PC-9 (cell line): ENCODE measurements around the gene SHROOM3. TPM values are rescaled to one million over a fixed set of nuclear protein-coding genes. Genes with fewer than 3 reads are reported as not detected.
"Not testable (repeated sequence)": the region's sequence is repeated elsewhere in the genome, so short reads cannot be mapped to it uniquely, and the experiment has no call there.

ENCODE experiments used
- BruUV-seq: library from RNA; stranded (reverse); fragments of 400-500 nt; replicated peaks from 2 replicates; lab custom pipeline; 2021; lab: Mats Ljungman, UMichigan
- CTCF ChIA-PET: fragments of 300-600 bp; sonication (Branson Sonifier 250); formaldehyde crosslinking; loops from one replicate; lab custom pipeline; 2022; ENCODE audit warnings: antibody characterized with exemption; lab: Charles Lee
- POLR2A ChIA-PET: fragments of 300-600 bp; sonication (Branson Sonifier 250); formaldehyde crosslinking; loops from one replicate; lab custom pipeline; 2022; ENCODE audit warnings: antibody characterized with exemption; ENCODE audit not compliant: unreplicated experiment; lab: Charles Lee
- DNase-seq, 2 experiments: peaks; one replicate each; pipeline versions ENCODE4 v3.0.0 to v3.0.0-alpha.2; 2015 to 2022; ENCODE audit warnings: mixed read lengths in 1 of 2
- H2AFZ ChIP-seq: fragments of 200-600 bp; sonication (generic); 2 replicates; pipeline ENCODE4 v1.8.1; 2017; ENCODE audit warnings: antibody characterized with exemption
- H3F3A ChIP-seq: fragments of 200-600 bp; sonication (generic); 2 replicates; pipeline ENCODE4 v1.8.1; 2017; ENCODE audit warnings: antibody characterized with exemption, mild to moderate bottlenecking, low read depth; ENCODE audit not compliant: insufficient read depth
- H3K27ac ChIP-seq: fragments of 200-600 bp; sonication (generic); 2 replicates; pipeline ENCODE4 v1.6.1; 2016; ENCODE audit warnings: mixed run types
- H3K27me3 ChIP-seq: fragments of 200-600 bp; sonication (generic); 2 replicates; pipeline ENCODE4 v1.6.1; 2016; ENCODE audit warnings: low read depth, mixed run types; ENCODE audit not compliant: insufficient read depth
- H3K36me3 ChIP-seq: fragments of 200-600 bp; sonication (generic); 2 replicates; pipeline ENCODE4 v1.6.1; 2016; ENCODE audit warnings: low read depth, mixed run types
- H3K4me1 ChIP-seq: fragments of 200-600 bp; sonication (generic); replicated peaks from 2 replicates; pipeline ENCODE4 v1.6.1; 2016; ENCODE audit warnings: mixed run types; ENCODE audit not compliant: insufficient read depth
- H3K4me2 ChIP-seq: fragments of 200-600 bp; sonication (generic); 2 replicates; pipeline ENCODE4 v1.6.1; 2017; ENCODE audit warnings: mixed run types
- H3K4me3 ChIP-seq: fragments of 200-600 bp; sonication (generic); 2 replicates; pipeline ENCODE4 v1.6.1; 2016; ENCODE audit warnings: mixed run types
- H3K79me2 ChIP-seq: fragments of 200-600 bp; sonication (generic); 2 replicates; pipeline ENCODE4 v1.6.1; 2017; ENCODE audit warnings: low read depth, mixed run types
- H3K9me2 ChIP-seq: fragments of 200-600 bp; sonication (generic); 2 replicates; pipeline ENCODE4 v1.8.1; 2017; ENCODE audit warnings: mild to moderate bottlenecking; ENCODE audit not compliant: insufficient read depth
- H3K9me3 ChIP-seq: fragments of 200-600 bp; sonication (generic); 2 replicates; pipeline ENCODE4 v1.8.1; 2016; ENCODE audit warnings: low read depth; ENCODE audit not compliant: insufficient read depth
- H4K20me1 ChIP-seq: fragments of 200-600 bp; sonication (generic); 2 replicates; pipeline ENCODE4 v1.8.1; 2017; ENCODE audit not compliant: insufficient read depth
- CTCF ChIP-seq: fragments of 200-600 bp; sonication (generic); conservative IDR thresholded peaks from 2 replicates; pipeline ENCODE4 v1.6.1; 2017; ENCODE audit warnings: mixed run types, antibody characterized with exemption, mild to moderate bottlenecking, moderate library complexity
- EZH2 ChIP-seq: fragments of 200-600 bp; sonication (generic); IDR thresholded peaks from 2 replicates; pipeline ENCODE4 v1.8.0; 2017; ENCODE audit warnings: antibody characterized with exemption, low read depth
- intact Hi-C: fragments of 100-400 bp; cut with micrococcal nuclease; formaldehyde crosslinking; loops from one replicate; pipeline ENCODE4 v1.10.0; 2022; ENCODE audit not compliant: unreplicated experiment
- total RNA-seq: library from RNA; stranded (reverse); gene quantifications from 2 replicates; pipeline ENCODE4 v1.2.3, GENCODE V29; 2021

Gene SHROOM3
- total RNA-seq, 1 experiment from 2014 or later, result 44.3 TPM

DNA sequence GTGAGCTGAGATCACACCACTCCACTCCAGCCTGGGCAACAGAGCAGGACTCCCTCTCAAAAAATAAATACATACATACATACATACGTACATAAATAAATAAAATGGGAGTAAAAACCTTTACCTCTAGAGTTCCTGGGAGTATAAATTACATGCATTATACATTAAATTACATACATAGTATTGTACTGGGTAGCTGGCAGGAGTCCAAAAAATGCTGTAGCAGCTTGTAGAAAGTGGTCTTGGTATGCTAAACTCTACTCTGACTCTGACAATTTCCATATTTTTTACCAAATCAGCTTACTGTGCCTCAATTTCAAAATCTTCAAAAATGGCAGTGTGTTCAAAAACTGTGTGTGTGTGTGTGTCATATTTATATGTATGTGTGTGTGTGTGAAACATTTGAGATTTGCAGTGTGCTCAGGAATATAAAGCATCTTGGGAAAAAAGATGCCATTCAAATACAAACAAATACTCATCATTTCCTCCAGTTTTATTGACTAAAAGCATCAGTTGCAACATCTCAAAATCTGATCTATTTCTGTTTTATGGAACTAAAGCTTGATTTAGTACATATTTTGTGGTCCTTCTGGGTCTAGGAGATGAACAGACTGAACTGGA lies 171.7 kb downstream of the SHROOM3 start:
- Histone ChIP-seq H2AFZ (no peak overlapping the region), H3K4me3 (no peak overlapping the region)
- no TSS peak for BruUV-seq

DNA sequence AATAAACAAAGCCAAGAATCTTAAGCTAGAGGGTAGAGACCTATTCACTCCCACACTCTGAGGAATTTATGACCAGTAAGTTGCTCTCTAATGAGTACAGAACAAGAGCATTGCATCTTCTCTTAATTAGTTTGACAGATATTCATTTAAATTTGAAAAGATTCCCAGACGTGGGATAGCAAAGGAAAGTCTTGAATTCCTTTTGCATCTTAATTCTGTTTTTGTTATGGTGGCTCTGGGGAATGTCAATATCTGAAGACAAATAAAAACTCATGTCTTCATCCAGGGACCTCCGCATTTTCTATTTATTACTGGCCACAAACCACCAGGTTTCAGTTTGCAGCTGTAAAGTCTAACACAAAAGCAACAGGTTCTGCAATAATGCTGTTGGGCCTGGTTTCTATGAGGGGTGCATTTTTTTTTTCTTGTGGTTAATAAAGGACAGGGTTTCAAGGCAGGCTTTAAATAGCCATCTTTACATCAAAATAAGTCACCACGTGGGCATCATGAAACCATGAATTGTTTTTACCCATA lies 172.3 kb downstream of the SHROOM3 start:
- no peaks in the 10 kb centered on the region for H3K79me2 ChIP-seq
- H3K4me2 ChIP-seq, result no peak overlapping the region
- no peak for DNase-seq
- H3K4me3 ChIP-seq, result no peak overlapping the region
- intact Hi-C loops, result no loop called here
- H4K20me1 ChIP-seq, result no peaks in the 10 kb centered on the region
- H3K27ac ChIP-seq, result no peak overlapping the region
- no peak overlapping the region for H2AFZ ChIP-seq
- ChIA-PET CTCF (no interaction called here), POLR2A (no interaction called here)
- no TSS peak for BruUV-seq
- no peaks in the 10 kb centered on the region for H3K36me3 ChIP-seq
- H3F3A ChIP-seq, result no peaks in the 10 kb centered on the region
- no peak for TF ChIP-seq CTCF
- no peak for TF ChIP-seq EZH2
- H3K27me3 ChIP-seq, result no peaks in the 10 kb centered on the region
- H3K9me2 ChIP-seq, result no peaks in the 10 kb centered on the region
- H3K4me1 ChIP-seq, result no peaks in the 10 kb centered on the region
- no peaks in the 10 kb centered on the region for H3K9me3 ChIP-seq

More for the DNA sequence above, 171.7 kb downstream of the SHROOM3 start:
- Histone ChIP-seq H3K27me3 (no peaks in the 10 kb centered on the region), H3K9me3 (no peaks in the 10 kb centered on the region), H3F3A (no peaks in the 10 kb centered on the region), H4K20me1 (no peaks in the 10 kb centered on the region), H3K4me2 (no peak overlapping the region), H3K27ac (no peak overlapping the region), H3K9me2 (no peaks in the 10 kb centered on the region), H3K4me1 (no peaks in the 10 kb centered on the region), H3K79me2 (no peaks in the 10 kb centered on the region), H3K36me3 (no peaks in the 10 kb centered on the region)
- ChIA-PET POLR2A (no interaction called here), CTCF (no interaction called here)
- DNase-seq, result no peak
- TF ChIP-seq EZH2, result no peak
- no peak for TF ChIP-seq CTCF
- intact Hi-C loops, result no loop called here

DNA sequence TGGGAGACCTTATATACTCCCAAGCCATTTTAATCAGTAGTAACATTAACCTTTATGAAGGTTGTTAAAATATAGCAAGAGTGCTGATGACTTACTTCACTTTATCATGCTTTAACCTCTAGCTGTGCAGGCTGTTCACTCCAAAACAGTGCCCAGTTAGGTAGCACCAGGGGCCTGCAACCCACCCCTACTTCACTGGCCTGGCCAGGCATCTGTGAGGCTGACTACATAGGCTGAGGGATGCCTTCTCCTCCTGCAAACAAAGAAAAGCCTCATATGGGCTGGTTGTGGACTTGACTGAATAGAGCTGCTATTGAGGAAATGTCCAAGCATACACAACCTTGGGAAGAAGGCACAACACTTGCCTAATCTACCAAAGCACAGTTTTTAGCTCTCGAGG lies 172.8 kb downstream of the SHROOM3 start:
- Histone ChIP-seq H3K79me2 (no peaks in the 10 kb centered on the region), H3K27ac (no peak overlapping the region), H2AFZ (no peak overlapping the region), H3K4me1 (no peaks in the 10 kb centered on the region), H3K36me3 (no peaks in the 10 kb centered on the region), H3F3A (no peaks in the 10 kb centered on the region), H3K4me2 (no peak overlapping the region), H3K9me3 (no peaks in the 10 kb centered on the region), H4K20me1 (no peaks in the 10 kb centered on the region), H3K27me3 (no peaks in the 10 kb centered on the region), H3K4me3 (no peak overlapping the region), H3K9me2 (no peaks in the 10 kb centered on the region)
- intact Hi-C loops, result no loop called here
- no peak for TF ChIP-seq EZH2
- TF ChIP-seq CTCF, result no peak
- DNase-seq, result no peak
- ChIA-PET POLR2A (no interaction called here), CTCF (no interaction called here)
- no TSS peak for BruUV-seq

- H4K20me1 ChIP-seq, H3K36me3 ChIP-seq, H3K4me2 ChIP-seq, BruUV-seq, H3K27ac ChIP-seq, H3K9me3 ChIP-seq, H3K79me2 ChIP-seq, H3K9me2 ChIP-seq, DNase-seq, H3F3A ChIP-seq, H3K4me1 ChIP-seq, H2AFZ ChIP-seq, H3K27me3 ChIP-seq, POLR2A ChIA-PET, intact Hi-C loops, H3K4me3 ChIP-seq: not testable (repeated sequence)
- CTCF ChIA-PET, result interaction anchor here (0.6 kb wide), 1 partner anchor 19 kb away, joined by 3 read pairs; no protein-coding TSS in a partner anchor
Observed at GRCh38 chr4:76608549-76608948, 173.5 kb downstream of the SHROOM3 start.
